HFF-Myc (cell line): ENCODE data around the gene MIEN1.
"Not testable (repeated sequence)": the region's sequence is repeated elsewhere in the genome, so short reads cannot be mapped to it uniquely, and the experiment has no call there.

ENCODE experiments used
- DNase-seq: peaks from one replicate; pipeline ENCODE4 v3.0.0-alpha.2; 2011; ENCODE audit warnings: low read depth; ENCODE audit errors: extremely low read depth
- H3K4me3 ChIP-seq: replicated peaks from 2 replicates; pipeline ENCODE4 v1.5.1; 2011; ENCODE audit warnings: low read depth, mild to moderate bottlenecking, control low read depth, low read length
- TF ChIP-seq, protein P1 (sequence below): IDR thresholded peaks from 2 replicates; pipeline ENCODE4 v1.5.1; 2012; ENCODE audit warnings: mild to moderate bottlenecking, low read depth, low read length, control low read depth; ENCODE audit errors: missing control alignments

Gene MIEN1

DNA sequence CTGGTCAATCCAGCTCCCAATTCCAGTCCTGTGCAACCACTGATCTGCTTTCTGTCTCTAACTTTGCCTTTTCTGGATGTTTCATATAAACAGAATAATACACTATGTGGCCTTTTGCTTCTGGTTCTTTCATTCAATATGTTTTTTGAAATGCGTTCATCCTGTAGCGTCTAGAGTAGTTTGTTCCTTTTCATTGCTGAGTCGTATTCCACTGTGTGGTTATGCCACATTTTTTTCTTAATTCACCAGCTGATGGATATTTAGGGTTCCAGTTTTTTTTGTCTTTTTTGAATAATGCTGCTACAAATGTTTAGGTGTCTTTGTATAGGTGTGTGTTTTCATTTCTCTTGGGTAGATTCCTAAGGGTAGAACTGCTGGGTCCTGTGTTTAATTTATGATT, 2.3 kb upstream of the MIEN1 start:
- TF ChIP-seq, protein P1, sequence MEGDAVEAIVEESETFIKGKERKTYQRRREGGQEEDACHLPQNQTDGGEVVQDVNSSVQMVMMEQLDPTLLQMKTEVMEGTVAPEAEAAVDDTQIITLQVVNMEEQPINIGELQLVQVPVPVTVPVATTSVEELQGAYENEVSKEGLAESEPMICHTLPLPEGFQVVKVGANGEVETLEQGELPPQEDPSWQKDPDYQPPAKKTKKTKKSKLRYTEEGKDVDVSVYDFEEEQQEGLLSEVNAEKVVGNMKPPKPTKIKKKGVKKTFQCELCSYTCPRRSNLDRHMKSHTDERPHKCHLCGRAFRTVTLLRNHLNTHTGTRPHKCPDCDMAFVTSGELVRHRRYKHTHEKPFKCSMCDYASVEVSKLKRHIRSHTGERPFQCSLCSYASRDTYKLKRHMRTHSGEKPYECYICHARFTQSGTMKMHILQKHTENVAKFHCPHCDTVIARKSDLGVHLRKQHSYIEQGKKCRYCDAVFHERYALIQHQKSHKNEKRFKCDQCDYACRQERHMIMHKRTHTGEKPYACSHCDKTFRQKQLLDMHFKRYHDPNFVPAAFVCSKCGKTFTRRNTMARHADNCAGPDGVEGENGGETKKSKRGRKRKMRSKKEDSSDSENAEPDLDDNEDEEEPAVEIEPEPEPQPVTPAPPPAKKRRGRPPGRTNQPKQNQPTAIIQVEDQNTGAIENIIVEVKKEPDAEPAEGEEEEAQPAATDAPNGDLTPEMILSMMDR = no peak
- DNase-seq = no peak
- no peak overlapping the region for H3K4me3 ChIP-seq

- no peak for DNase-seq
- peak overlapping the region; percentile 76 for H3K4me3 ChIP-seq
- TF ChIP-seq, protein P1 = no peak
Observed at GRCh38 chr17:39729280-39729851, 966 bp downstream of the MIEN1 start.

GRCh38 chr17:39727556-39727955, 2.8 kb downstream of the MIEN1 start:
- no peak for DNase-seq
- H3K4me3 ChIP-seq = no peak overlapping the region
- TF ChIP-seq, protein P1 = no peak

- DNase-seq = no peak
- TF ChIP-seq, protein P1 = no peak
- no peak overlapping the region for H3K4me3 ChIP-seq
Observed at GRCh38 chr17:39726617-39727016, 3.7 kb downstream of the MIEN1 start.

DNA sequence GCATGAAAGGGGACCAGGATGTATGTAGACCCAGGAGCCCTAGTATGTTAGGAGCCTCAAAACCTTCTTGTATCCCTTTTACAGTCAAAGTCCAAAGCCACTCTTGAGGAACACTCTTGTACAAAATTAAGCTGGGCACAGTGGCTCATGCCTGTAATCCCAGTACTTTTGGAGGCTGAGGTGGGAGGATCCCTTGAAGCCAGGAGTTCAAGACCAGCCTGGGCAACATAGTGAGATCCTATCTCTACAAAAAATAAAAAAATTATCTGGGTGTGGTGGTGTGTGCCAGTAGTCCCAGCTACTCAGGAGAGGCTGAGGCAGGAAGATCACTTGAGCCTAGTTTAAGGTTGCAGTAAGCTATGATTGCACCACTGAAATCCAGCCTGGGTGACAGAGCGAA, 4.4 kb downstream of the MIEN1 start:
- H3K4me3 ChIP-seq, DNase-seq: not testable (repeated sequence)

DNA sequence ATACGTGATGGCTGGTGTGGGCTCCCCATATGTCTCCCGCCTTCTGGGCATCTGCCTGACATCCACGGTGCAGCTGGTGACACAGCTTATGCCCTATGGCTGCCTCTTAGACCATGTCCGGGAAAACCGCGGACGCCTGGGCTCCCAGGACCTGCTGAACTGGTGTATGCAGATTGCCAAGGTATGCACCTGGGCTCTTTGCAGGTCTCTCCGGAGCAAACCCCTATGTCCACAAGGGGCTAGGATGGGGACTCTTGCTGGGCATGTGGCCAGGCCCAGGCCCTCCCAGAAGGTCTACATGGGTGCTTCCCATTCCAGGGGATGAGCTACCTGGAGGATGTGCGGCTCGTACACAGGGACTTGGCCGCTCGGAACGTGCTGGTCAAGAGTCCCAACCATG, 5.6 kb downstream of the MIEN1 start:
- TF ChIP-seq, protein P1 = no peak
- no peak overlapping the region for H3K4me3 ChIP-seq
- DNase-seq = no peak

DNA sequence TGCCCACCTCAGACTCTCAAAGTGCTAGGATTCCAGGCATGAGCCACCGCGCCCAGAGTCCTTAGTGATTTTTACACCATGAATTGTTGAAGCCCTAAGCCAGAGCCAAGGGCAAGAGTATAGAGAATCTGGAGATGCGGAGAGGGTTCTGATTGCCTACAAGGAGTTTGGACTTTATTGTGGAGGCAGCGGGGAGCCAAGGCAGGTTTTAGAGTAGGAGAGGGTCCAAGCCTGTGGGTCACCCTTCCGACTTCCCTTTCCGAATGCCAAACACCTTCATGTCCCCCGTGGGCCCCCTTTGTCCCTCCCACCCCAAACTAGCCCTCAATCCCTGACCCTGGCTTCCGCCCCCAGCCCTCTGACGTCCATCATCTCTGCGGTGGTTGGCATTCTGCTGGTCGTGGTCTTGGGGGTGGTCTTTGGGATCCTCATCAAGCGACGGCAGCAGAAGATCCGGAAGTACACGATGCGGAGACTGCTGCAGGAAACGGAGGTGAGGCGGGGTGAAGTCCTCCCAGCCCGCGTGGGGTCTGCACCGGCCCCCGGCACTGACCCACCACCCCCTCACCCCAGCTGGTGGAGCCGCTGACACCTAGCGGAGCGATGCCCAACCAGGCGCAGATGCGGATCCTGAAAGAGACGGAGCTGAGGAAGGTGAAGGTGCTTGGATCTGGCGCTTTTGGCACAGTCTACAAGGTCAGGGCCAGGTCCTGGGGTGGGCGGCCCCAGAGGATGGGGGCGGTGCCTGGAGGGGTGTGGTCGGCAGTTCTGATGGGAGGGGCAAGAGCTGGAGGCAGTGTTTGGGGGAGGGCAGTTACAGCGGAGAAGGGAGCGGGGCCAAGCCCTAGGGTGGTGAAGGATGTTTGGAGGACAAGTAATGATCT, 7.1 kb downstream of the MIEN1 start:
- no peak for DNase-seq
- no peak overlapping the region for H3K4me3 ChIP-seq
- TF ChIP-seq, protein P1 = no peak
